ENCODE results near the gene STX5. TPM values are rescaled to one million over a fixed set of nuclear protein-coding genes. Genes with fewer than 3 reads are reported as not detected.

The STX5 gene
- total RNA-seq, 2 donors from 2014 or later, result 32.8 to 34.0 TPM

DNA sequence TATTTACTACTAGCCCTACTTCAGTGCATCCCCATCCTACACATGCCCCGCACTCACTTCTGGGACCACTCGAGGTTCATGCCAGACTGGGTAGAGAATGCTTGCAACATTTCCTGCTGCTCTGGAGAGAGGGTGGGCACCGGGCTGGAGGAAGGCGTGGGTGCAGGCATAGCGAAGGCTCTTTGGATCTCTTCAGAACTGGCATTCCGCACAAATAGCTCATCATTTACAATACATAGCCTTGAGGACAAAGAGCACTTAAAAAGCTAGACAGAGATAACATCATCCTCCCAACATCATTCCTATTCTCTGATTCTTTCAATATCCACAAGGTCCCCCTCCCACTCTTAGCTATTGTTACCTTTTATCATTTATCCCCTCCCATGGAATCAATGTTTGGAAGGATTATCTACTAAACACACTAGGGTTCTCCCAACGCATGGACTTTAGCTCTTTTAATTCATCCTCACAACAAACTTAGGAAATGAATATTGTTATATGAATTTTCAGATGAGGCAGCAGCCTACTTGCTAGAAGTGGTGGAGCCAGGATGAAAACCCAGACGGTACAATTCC lies 37.6 kb downstream of the STX5 start:
- DNase-seq (ENCODE audit: low spot score), result peak; percentile 31
- intact Hi-C loops (cut with DNase I), result no loop called here

DNA sequence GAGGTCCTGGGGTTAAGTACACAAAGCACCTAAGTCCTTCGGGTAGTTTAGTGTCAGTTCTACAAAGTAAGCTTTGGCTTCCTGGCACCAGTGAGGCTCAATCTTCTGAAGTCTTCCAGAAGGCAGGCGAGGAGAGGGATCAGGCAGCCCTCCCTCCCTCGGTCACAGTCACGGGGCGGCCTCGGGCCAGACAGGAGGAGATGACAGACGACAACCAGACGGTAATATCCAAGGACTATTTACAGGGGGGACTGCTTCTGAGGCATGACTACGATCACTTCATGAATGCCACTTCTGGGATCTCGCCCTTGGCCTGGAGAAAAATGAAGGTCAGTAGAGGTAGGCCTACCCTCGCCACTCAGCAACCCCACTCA lies 39.7 kb downstream of the STX5 start:
- intact Hi-C loops (cut with DNase I), result no loop called here
- peak; percentile 72 for DNase-seq (ENCODE audit: low spot score)

DNA sequence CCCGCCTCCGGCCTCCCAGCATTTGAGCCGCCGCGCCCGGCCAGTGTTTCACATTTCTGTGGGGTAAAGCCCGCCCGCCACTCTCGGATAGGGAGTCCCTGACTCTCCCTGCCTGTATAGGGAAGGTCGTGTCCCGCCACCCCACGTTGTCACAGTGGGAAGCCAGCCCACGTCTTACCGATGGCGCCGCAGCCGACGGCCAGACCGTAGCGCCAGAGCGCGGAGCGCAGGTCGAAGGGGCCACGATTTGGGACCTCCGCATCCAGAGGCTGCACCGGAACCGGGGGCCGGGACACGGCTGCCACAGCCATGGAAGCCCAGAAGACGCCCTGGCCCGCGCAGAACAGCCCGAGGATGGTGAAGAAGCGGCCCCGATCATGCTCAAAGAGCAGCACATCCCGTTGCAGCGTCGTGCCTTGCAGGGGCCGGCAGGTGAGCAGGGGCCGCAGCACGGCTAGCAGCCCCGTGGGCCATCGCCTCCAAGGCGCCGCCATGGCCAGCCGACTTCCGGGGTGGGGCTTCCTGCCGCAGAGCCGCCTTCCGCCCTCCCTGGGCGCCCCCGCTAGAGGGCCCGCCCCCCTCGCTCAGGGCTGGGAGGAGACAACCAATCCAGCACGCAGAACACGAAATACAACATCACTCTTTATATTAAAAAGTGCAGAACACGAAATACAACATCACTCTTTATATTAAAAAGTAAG lies 40.2 kb downstream of the STX5 start, which contains the start of gene TMEM223:
Gene TMEM223, minus strand, starts transcription at position 506 of the 701 bp plus-strand sequence. Its CDS starts 12 bp downstream, at position 494.
- peak; percentile 95 for DNase-seq (ENCODE audit: low spot score)
- intact Hi-C loops (cut with DNase I), result no loop called here

DNA sequence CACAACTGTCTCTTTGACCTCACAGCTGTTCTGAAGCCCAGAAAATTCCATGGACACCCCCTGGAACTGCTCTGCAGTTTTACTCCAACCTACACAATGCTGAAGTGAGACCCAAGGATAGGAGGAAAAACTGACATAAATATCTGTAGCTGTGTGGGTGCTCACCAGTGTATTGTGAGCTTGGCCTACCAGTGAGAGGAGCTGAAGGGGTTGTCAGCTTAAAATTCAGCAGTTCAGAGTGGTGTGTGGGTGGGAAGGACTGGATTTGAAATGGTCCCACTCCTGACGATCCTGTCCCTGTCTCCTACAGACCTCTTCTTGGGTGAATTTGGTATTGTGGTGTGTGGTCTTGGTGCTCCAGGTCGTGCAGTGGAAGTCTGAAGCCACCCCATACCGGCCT lies 42.3 kb downstream of the STX5 start:
- no peak for DNase-seq (ENCODE audit: low spot score)
- intact Hi-C loops (cut with DNase I), result loop anchor here (5.0 to 10.0 kb wide), 3 partner anchors 45 to 75 kb away; partner anchors contain the start of genes STX5 (in 1 of the 2), TEX54 (in 1 of the 2) and WDR74 (in 1 of the 2)

DNA sequence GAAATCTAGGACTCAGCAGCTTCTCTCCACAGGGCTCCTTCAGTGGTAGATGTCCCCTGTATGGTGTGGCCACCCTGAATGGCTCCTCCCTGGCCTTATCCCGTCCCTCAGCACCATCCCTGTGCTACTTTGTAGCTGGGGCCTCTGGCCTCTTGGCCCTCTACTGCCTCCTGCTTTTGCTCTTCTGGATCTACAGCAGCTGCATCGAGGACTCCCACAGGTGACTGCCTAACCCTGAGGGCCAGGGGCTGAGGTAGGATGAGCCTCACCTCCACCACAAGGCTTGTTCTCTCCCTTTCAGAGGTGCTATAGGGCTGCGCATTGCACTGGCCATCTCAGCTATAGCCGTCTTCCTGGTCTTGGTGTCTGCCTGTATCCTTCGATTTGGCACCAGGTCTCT lies 42.9 kb downstream of the STX5 start:
- DNase-seq (ENCODE audit: low spot score), result peak; percentile 59
- intact Hi-C loops (cut with DNase I), result loop anchor here (5.0 to 10.0 kb wide), 3 partner anchors 46 to 76 kb away; partner anchors contain the start of genes STX5 (in 1 of the 2), TEX54 (in 1 of the 2) and WDR74 (in 1 of the 2)

DNA sequence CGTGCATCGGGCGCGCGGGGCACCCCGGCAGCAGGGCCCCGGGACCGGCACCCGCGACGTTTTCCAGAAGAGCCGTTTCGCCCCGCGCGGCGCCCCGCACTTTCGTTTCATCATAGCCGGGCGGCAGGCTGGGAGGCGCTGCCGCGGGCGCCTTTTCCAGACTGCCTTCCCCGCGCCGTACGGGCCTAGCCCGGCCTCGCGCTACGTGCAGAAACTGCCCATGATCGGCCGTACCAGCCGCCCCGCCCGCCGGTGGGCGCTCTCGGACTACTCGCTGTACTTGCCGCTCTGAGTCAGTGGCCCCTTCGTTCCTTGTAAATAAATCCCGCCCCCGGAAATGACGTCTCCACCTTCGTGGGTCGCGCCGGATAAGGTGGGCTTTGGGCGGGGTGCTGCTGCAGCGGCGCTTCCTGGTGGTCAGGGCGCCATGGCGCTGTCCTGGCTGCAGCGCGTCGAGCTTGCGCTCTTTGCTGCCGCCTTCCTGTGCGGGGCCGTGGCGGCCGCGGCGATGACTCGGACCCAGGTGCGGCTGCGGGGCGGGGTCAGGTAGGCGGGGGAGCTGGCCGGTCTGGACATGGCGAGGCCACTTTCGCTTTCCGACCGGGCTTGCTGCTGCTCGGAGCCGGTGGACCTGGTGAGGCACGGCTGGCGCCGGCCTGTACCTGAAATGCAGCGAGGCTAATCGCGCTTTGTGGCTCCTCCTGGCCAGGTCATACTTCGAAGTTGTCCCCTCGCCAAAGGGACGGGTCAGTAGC lies 44.7 kb downstream of the STX5 start, which contains the start of gene TMEM179B:
Gene TMEM179B, plus strand, starts transcription at position 398 of the 755 bp plus-strand sequence. Its CDS starts 30 bp downstream, at position 428.
- DNase-seq (ENCODE audit: low spot score), result peak; percentile 99
- intact Hi-C loops (cut with DNase I), result loop anchor here (5.0 to 10.0 kb wide), 3 partner anchors 48 to 78 kb away; partner anchors contain the start of genes STX5 (in 1 of the 2), TEX54 (in 1 of the 2) and WDR74 (in 1 of the 2)

DNA sequence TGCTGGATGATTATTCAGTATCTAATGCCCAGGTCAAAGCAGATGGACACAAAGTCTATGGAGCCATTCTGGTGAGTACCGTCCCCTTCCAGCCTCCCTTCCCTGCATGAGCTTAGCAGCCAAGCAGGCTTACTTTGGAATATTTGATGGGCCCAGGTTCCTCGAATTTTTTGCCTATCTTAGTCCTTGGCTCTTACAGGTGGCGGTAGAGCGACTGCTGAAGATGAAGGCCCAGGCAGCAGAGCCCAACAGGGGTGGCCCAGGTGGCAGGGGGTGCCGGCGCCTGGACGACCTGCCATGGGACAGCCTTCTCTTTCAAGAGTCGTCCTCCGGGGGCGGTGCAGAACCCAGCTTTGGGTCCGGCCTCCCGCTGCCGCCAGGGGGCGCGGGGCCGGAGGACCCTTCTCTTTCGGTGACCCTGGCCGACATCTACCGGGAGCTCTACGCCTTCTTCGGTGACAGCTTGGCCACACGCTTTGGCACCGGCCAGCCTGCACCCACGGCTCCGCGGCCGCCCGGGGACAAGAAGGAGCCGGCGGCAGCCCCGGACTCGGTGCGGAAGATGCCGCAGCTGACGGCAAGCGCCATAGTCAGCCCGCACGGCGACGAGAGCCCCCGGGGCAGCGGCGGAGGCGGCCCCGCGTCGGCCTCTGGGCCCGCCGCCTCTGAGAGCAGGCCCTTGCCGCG lies 45.4 kb downstream of the STX5 start:
- intact Hi-C loops (cut with DNase I), result loop anchor here (5.0 to 10.0 kb wide), 3 partner anchors 48 to 78 kb away; partner anchors contain the start of genes STX5 (in 1 of the 2), TEX54 (in 1 of the 2) and WDR74 (in 1 of the 2)
- DNase-seq (ENCODE audit: low spot score), result peak; percentile 97

DNA sequence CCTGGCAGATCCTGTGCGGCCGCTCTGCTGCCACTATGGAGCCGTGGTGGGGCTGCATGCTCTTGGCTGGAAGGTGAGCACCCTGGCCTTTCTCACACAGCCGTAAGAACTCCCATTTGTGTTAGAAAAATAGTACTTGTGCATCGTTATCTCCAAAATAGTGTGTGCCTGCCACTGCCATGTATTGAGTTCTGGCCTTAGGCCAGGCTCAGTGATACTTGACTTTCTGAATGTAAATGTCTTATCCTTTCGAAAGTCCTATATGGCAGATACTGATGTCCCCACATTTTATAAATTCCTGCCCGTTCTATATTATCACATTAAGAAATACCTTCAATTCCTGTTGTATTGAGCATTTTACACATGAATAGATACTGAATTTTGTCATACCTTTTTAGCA lies 49.1 kb downstream of the STX5 start:
- intact Hi-C loops (cut with DNase I), result loop anchor here (10.0 kb wide), 2 partner anchors 52 to 82 kb away; partner anchors contain the start of genes STX5 (in 1 of the 2), TEX54 (in 1 of the 2) and WDR74 (in 1 of the 2)
- no peak for DNase-seq (ENCODE audit: low spot score)

DNA sequence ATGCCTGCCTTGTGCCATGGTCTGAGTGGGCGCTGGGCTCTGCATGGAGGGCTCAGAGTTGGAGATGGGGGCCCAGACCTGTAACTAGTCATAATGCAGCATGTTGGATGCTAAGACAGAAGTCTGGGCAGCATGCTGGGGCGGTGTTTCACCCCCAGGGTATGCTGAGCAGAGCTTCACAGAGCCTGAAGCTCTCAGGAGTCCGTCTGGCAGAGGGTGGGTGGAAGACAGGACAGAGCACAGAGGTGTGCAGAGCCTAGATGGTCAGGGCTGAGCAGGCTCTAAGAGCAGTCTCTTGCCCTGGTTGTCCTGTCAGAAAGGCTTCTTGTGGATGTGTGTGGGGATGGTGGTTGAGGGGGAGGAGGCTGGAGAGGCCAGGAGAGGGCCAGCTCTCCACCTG lies 53.4 kb downstream of the STX5 start:
- DNase-seq (ENCODE audit: low spot score), result no peak
- intact Hi-C loops (cut with DNase I), result no loop called here

DNA sequence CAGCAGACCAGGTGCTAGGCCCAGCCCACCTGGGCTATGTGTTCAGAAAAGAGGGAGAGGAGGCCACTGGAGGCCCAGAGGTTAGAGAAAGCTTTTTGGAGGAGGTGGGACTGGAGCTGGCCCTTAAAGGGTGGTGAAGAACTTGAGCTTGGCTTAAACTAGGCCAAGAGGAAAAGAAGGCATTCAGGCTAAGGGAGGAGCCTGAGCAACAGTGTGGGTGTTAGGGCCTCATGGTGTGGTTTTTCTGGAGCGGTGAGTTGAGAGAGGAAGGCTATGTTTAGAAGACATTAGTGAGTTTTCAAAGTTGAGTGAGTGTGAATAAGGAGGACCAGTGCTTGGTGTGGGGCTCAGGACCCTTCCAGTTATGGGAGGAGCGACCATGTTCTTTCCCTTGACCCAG lies 54.5 kb downstream of the STX5 start:
- no peak for DNase-seq (ENCODE audit: low spot score)
- intact Hi-C loops (cut with DNase I), result no loop called here

DNA sequence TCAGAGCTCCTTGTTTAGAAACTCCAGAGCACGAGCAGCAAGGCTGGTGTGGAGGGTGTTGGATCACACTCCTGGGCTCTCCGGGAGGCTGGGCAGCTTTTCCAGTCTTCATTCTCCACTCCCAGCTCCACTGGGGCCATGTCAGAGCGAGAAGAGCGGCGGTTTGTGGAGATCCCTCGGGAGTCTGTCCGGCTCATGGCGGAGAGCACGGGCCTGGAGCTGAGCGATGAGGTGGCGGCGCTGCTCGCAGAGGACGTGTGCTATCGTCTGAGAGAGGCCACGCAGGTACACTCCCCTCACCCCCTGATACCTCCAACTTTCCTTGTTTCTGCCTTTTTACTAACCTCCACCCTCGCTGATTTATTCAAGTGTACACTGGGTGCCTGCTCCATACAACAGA lies 56.2 kb downstream of the STX5 start:
- intact Hi-C loops (cut with DNase I), result no loop called here
- DNase-seq (ENCODE audit: low spot score), result no peak

DNA sequence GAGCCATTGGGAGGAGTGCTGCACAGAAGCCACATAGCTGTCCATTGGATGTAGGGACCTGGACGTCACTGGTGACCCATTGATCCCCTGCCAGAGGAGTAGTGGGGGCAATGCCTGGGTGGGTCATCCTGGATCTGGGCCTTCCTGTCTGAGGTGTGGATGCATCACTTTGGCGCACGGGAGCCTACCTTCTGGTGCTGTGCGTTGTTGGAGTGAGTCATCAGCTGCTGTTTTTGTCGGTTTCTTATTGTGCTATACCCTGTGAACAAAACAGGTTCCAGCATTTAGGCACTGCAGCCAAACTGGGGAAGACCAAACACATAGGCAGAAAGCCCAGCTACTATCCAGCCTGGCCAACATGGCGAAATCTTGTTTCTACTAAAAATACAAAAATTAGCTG lies 57.4 kb downstream of the STX5 start:
- no peak for DNase-seq (ENCODE audit: low spot score)
- intact Hi-C loops (cut with DNase I), result no loop called here

DNA sequence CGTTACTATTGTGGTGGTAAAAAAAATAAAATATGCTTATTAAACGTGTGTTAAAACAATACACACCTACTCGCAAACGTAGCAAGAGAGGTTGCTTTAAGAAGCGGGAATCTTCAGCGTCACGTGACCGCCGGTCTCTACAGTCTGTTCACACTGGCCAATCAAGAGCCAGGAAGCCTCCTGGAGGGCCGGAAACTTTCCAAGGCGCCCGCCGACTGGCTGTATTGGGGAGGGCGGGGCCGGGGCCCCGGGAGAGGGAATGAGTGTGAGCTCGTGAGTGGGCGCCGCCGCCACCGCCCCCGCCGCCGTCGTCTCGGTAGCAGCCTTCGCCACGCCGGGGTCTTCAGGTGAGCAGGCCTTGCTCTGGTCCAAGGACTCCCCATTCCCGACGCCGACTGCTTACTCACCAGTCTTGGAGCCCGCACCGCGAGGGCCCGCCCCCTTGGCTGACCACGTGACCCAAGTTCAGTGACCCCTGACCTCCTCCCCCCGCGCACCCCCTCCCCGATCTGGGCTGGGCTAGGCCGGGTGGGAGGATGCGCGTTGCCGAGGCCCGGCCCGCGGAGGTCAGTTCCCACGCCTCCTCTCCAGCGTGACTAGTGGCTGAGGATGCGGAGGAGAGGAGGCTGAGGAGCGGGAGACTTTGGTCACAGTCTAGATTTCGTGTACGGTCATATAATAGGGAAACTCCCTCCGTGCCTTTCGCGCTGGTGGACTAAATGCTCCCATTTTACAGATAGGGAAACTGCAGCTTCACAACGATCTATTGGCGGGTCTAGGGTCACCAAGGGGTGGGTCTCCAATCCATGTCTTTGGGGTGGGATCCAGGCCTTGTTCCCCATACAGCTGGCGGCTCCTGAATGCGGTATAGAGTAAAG lies 60.5 kb downstream of the STX5 start, which contains the start of gene TAF6L:
Gene TAF6L, plus strand, starts transcription at position 253 of the 878 bp plus-strand sequence. CDS start 4,388 bp downstream, outside the sequence.
- intact Hi-C loops (cut with DNase I), result no loop called here
- DNase-seq (ENCODE audit: low spot score), result peak; percentile 99

DNA sequence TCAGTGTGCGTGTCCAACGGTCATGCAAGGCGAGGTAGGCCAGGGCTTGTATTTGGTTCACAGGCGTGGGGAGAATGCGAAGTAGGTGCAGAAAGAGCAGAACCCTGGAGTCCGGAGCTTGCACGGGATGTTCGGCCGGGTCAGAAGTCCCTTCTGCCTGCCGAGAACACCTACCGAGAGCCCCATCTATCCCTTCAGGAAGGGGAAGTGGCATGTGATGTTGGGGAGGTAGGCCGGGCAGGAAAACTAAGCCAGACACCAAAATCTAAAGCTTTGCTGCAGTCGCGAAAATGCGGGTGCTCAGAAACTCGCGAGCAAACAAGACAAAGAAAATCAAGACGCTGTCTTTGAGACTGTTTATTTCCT lies 61.1 kb downstream of the STX5 start:
- peak; percentile 69 for DNase-seq (ENCODE audit: low spot score)
- intact Hi-C loops (cut with DNase I), result no loop called here

DNA sequence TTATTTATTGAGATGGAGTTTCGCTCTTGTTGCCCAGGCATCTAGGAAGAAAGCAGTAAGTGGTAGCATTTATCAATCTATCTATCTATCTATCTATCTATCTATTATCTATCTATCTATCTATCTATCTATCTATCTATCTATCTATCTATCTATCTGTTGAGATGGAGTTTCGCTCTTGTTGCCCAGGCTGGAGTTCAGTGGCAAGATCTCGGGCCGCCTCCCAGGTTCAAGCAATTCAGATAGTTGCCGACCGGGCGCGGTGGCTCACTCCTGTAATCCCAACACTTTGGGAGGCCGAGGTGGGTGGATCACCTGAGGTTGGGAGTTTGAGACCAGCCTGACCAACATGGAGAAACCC lies 71.0 kb downstream of the STX5 start:
- intact Hi-C loops (cut with DNase I), result loop anchor here in 1 of 2 donors (10.0 kb wide), 1 partner anchor 1246 kb away; no protein-coding TSS in a partner anchor
- peak; percentile 58 for DNase-seq (ENCODE audit: low spot score)

DNA sequence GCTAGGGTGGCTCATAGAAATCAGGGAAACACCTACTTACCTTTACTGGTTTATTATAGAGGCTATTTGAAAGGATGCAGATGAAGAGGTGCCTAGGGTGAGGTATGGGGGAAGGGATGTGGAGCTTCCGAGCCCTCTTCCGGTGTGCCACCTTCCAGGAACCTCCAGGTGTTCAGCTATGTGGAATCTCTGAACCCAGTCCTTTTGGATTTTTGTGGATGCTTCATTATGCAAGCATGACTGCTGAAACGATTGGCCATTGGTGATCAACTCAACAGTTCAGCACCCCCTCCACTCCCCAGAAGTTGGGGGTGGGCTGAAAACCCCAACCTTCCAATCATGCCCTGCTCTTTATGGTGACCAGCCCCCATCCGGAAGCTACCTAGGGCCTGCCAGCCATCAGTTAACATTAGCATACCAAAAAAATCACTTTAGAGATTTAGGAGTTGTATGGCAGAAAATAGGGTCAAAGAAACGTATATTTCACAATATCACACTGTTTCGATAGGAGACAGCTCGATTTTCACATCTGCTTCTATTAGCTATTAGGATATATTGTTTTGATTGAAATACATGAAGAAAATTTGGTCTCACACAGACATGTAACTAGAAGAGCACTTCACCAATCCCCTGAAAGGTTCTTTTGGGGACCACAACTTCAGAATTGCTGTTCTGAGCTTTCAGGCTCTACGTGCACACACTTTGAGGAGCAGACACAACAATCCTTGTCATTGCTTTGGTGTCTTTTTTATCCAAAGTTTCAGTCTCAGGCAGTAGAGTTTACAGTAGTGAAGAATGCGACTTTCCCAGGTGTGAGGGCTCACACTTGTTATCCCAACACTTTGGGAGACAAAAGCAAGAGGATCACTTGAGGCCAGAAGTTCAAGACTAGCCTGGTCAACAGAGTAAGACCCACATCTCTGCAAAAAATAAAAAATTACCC lies 73.7 kb downstream of the STX5 start:
- intact Hi-C loops (cut with DNase I), result no loop called here

More for the DNA sequence above, 73.7 kb downstream of the STX5 start:
- DNase-seq (ENCODE audit: low spot score), result peak; percentile 35
